ENCODE results near the gene BTD.

DNA sequence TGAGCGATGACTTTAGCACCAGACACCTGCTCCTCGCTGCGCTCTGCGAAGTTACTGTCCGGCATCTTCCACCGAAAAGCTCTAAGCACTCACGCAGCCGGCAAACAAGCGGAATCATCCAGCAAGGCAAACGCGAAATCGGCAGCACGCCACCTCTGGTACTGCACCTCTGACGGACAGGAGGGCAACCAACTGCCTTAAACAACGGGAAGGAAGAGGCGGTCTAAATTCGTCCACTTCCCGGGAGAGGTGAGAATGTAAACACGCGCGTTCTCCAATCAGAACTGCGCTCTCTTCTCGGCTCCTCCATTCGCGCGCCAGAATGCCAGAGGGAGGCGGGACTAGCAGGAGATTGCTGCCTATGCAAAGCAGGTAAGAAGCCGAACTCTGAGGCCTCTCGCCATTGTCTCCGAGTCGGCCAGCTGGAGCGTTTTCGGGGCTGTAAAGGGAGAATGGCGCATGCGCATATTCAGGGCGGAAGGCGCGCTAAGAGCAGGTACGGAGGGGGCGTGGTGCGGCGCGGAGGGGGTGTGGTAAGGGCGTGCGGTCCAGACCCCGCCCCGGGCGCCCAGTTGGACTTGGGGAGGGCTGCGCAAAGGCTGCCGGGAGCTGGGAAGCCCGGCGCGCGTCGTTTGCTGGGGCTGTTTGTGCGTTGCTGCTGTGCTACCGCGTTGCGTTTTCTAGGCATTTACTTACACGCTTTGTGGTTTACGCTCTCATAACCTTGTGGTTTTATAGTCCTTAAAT lies at the start of gene BTD, which contains the start of gene HACL1:
- TF ChIP-seq, protein P1, sequence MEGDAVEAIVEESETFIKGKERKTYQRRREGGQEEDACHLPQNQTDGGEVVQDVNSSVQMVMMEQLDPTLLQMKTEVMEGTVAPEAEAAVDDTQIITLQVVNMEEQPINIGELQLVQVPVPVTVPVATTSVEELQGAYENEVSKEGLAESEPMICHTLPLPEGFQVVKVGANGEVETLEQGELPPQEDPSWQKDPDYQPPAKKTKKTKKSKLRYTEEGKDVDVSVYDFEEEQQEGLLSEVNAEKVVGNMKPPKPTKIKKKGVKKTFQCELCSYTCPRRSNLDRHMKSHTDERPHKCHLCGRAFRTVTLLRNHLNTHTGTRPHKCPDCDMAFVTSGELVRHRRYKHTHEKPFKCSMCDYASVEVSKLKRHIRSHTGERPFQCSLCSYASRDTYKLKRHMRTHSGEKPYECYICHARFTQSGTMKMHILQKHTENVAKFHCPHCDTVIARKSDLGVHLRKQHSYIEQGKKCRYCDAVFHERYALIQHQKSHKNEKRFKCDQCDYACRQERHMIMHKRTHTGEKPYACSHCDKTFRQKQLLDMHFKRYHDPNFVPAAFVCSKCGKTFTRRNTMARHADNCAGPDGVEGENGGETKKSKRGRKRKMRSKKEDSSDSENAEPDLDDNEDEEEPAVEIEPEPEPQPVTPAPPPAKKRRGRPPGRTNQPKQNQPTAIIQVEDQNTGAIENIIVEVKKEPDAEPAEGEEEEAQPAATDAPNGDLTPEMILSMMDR (conservative IDR thresholded peaks at IDR 0.05 in 1 of 2, IDR thresholded peaks at IDR 0.05 in 1 of 2; ENCODE audit: low read depth in 1 of 2, low read length in 2 of 2), result peak in 1 of 2 donors; percentile 22
- no peak for TF ChIP-seq EZH2 (IDR thresholded peaks at IDR 0.05; ENCODE audit: low read length, missing control alignments)
